HUDEP-2 (cell line): ENCODE measurements around the gene APH1B.
A peak's percentile ranks its signal among the peaks of the same experiment; 100 is the strongest.
"Not testable (repeated sequence)": the region's sequence is repeated elsewhere in the genome, so short reads cannot be mapped to it uniquely, and the experiment has no call there.

Source experiments
- DNase-seq, 76 experiments: peaks; one replicate each; lab custom pipeline; 2025; ENCODE audit not compliant: unreplicated experiment in 76 of 76; lab: John Stamatoyannopoulos, UW

The APH1B gene

DNA sequence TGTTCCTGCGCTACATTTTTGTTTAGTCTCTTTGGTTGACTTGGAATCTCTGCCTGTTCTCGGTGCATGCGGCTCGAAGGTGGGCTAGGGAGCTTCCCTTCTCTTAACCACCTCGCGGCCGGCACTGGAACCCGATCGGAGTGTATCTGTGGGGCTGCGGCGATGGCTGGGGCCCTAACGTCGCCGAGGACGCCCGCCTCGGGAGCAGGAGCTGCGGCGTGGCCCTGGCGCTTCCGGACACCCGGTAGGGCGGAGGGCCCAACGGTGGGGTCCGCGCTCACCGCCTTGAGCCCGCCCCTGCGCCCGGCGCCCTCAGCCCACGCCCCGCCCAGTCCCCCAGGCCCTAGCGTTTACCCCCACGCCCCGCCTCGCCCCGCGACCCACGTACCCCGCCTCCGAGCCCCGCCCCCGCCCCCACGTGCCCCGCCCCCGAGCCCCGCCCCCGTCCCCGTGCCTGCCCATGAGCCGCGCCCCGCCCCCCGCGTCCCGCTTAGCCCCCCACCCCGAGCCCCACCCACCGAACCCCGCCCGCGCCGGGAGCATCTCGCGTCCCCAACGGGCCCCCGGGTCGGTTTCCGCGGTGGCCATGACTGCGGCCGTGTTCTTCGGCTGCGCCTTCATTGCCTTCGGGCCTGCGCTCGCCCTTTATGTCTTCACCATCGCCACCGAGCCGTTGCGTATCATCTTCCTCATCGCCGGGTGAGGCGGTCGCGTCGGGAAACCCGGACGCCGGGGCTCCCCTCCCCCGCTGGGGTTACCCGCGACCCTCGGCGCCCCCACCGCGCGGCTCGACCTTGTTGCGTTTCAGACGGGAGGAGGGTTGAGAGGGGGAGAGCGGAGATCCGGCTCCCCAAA lies at the start of gene APH1B:
TSS of gene APH1B (plus strand) at position 568 of the 855 bp plus-strand sequence. CDS start at position 587, 19 bp downstream.
- DNase-seq = peak in 66 of 76 experiments; percentile 6 to 80 (median 61)

DNA sequence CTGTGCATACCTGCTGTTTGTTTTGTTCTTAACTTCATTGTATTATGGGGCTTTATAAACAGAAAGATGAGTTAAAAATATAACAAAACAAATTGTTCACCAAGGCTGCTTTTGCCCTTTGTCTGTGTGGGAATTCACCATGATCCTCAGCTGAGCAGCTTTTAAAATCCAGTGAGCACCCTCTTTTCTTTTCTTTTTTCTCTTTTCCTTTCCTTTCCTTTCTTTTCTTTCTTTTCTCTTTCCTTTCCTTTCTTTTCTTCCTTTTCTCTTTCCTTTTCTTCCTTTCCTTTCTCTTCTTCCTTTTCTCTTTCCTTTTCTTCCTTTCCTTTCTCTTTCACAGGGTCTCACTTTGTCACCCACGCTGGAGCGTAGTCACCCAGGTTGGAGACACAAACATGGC lies 49.7 kb upstream of the APH1B start:
- no peak for DNase-seq

DNA sequence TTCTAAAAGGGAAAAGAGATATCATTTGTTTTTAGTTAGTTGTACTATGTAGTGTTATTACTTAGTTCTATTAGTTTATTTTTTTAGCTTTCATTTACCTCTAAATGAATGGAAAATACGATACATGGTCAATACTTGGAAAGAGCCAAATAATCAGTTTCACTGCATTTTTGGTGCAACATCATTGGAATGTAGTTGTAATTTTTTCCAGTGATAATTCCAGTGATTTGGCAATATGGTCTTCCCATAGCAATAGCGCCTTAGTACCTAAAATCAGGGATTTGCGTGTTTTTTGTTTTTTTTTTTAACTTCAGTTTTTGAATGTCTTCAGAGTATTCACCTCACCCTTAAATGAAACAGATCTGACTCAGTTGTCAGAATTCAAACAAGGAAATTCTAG lies 46.2 kb upstream of the APH1B start:
- DNase-seq = no peak

DNA sequence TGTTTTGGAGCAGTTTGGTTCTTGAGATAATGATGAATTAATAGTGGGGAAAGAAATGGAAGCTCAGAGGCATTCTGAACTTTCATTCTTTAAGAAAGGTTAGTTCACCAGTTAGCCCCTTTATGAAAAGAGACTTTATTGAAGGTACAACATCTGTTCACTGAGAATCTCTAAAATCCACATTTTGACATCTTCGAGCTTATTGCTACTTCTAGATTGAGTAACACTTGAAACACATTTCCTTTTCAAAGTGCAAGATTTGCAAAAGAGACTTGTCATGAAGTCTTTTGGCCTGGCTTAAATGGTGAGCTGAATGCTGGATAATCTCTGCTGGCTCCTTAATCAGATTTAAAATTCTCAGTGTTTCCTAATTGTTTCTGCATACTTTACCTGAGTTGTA lies 45.7 kb upstream of the APH1B start:
- no peak for DNase-seq

DNA sequence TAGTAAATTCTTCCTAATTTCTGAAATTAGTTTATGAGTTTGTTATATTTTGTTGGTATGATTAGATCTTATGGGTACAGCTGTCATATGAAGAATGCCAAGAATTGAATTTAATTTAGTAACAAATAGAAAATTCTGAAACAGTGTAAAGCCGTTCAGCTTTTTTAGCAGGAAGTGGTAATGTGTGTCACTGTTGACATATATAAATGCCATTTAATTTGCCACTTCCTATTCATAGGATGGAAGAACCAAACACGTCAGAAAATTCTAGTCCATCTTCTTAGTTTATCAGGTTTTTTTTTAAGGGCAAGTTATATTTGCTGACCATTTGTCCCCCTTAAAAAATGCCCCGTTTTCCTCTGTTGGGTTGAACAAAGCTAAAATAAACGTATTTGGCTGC lies 45.0 kb upstream of the APH1B start:
- DNase-seq = no peak

DNA sequence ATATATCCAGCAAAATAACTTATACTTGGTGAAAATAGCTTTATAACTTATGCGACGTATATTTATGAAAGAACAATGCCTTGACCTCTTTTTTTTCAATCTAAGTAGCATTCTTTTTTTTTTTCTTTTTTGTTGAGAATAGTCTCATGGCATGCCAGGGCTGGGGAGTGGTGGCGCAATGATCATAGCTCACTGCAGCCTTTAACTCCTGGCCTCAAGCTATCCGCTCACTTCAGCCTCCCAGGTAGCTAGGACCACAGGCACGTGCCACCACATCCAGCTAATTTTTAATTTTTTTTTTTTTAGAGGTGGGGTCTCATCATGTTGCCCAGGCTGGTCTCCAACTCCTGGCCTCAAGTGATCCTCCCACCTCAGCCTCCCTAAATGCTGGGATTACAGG lies 44.5 kb upstream of the APH1B start:
- DNase-seq = no peak

DNA sequence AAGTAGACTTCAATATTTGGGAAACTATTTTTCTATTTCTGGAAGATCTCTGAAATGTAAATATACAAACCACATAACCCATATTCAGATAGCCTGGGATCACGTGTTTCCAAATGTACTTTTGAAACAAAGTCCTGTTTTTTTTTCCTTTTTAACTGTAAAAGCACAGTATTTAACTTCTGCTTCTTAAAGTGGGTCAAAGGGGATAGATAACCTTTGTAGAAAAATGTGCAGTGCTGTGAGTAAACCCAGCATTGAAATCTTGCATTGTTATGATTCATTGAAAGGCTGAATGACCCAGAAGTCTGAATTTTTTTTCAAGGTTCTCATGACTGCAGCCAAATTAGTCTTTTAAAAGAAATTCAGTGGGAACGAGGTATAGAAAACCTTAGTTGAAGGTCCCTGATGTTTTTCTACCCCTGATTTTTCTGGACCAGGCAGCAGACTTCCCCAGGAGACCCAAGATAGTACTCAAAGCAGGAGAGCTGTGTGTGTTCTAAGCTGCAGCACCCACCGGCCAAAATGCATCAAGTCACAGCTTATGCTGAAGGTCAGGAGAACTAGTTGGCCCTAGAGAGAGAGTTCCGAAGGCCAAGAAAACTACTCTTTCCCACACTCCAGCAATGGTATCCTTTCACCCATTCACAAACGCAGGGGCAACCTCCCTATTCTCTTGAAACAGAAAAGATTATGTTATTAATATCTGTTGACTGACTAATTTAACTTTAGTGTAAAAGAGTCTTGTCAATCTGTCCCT lies 43.6 kb upstream of the APH1B start:
- no peak for DNase-seq

DNA sequence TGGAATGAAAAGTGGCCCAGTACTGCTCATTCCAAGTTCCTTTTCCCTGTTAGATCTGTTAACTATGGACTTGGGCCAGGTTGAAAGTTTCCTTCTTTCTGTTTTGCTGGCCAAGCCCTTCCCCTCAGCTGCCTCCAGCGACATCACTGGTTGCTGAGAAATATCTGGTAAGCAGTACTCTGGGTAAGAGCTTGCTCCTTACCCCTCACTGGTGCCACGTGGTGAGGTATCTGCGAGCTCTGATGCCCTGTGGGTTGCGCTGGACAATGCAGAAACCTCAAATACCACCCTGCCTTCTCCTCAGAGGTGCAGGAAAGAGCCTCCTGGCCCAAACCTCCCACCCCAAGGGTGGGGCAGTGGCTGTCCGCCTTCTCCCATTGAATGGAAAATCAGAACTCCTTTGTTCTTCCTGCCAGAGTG lies 42.9 kb upstream of the APH1B start:
- no peak for DNase-seq

DNA sequence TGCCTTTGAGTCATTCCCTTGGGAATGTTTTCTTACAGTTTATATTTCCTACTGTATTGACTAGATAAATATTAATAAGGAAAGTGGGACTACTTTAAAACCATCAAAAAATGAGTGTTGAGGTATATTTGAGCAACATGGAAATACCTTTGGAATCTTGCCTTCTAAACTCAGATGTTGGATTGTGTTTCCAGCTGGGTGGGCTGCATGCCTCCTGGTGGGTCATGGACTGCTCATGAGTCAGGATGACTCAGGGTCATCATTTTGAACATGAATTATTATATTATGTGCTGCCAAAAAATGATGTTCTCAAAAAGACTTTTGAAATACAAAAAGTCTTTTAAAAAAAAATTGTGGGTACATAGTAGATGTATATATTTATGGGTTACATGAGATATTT lies 41.1 kb upstream of the APH1B start:
- DNase-seq = no peak

DNA sequence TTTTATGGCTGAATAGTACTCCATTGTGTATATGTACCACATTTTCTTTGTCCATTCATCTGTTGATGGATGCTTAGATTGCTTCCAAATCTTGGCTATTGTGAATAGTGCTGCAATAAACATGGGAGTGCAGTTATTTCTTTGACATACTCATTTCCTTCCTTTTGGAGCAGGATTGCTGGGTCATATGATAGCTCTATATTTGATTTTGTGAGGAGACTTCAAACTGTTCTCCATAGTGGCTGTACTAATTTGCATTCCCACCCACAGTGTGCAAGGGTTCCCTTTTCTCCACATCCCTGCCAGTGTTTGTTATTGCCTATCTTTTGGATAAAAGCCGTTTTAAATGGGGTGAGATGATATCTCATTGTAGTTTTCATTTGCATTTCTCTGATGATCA lies 40.3 kb upstream of the APH1B start:
- not testable (repeated sequence) for DNase-seq

DNA sequence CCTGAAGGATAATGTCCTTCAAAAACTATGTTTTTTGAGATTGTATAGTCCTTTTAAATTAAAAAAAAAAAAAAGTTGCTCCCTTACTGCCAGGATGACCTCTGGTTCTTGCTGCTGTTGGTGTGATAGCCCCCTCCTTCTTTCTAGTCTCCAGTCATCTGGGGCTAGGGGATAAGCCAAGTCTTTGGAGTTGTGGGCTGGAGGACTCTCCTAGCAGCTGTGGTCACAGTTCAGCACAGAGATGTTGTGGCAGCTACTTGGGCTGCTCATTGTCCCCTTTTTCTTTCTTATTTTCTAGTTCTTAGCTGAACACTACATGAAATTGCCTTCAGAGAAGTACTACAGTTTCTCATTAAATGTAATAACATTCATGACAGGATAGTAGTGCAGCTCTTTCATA lies 39.2 kb upstream of the APH1B start:
- no peak for DNase-seq

DNA sequence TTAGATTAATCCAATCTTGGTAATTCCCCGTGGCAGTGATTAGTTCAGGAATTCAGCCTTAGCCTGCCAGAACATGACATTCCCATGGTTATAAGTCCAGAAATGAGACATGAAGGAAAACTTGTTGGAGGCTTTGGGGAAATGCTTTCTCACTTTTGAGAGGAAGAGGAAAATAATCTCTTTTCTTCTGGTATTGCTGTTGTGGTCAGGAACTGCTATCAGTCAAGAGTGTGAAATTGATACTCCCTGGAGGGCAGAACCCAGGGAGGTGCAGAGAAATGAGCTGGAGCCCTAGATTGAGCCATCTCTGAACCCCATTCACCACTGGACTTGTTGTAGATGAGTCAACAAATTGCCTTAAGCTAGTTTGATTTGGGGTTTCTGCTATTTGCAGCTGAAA lies 38.6 kb upstream of the APH1B start:
- peak in 2 of 76 experiments; percentile 11 to 15 for DNase-seq

DNA sequence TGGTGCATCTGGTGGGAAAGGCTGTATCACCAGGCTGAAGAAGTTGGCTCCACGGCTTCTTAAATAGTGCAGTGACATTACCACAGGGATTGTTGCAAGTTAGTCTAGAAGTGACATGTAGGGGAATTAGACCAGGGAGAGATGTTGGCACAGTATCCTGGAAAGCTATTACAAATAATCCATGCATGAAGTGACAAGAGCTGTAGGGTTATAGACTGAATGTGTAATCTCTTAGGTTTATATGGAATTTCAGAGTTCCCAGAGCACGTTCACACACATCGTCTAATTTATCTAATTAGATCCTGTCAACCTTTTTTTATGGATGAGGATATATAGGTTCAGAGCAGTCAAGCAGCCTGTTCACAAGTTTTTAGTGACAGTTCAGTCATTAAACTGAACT lies 37.3 kb upstream of the APH1B start:
- DNase-seq = no peak

DNA sequence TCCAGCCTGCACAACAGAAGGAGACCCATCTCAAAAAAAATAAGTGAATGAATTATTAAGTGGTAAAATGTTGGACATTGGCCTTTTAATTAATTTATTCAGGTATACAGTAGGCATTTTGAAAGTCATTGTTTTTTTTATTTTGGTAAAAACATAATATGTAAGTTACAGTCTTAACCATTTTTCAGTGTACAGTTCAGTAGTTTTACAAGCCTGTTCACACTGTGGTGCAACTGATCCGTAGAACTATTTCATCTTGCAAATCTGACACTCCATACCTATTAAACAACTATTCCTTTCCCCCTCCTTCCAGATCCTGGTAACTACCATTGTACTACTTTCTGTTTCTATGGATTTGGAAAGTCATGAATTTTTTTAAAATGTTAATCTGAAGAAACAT lies 36.1 kb upstream of the APH1B start:
- no peak for DNase-seq

DNA sequence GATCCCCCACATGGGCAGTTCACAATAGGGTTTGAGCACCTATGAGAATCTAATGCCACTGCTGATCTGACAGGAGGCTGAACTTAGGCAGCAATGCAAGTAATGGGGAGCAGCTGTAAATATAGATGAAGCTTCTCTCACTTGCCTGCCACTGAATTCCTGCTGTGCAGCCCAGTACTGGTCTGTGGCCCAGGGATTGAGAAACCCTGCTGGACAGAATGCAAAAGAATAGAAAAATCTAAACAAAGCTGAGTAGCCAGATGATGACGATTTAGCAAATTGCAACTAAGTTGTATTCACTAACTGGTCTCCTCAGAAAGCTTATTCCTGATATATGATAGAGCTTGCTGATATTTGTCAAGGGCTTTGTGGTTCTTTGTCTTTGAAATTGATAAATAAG lies 34.3 kb upstream of the APH1B start:
- no peak for DNase-seq

DNA sequence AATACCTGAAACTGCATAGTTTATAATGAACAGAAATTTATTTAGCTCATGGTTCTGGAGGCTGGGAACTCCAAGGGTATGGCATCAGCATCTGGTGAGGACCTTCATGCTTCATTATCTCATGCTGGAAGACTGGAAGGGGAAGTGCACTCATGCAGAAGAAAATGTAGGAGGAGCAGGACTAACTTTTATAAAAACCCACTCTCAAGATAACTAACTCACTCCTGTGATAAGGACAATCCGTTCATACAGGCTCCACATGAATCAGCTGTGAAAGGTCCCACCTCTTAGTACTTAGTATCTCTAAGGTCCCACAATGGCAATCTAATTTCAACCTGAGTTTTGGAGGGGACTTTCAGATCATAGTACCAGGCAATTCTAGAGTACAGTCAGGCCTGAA lies 33.6 kb upstream of the APH1B start:
- peak in 3 of 76 experiments; percentile 8 to 22 (median 18) for DNase-seq

DNA sequence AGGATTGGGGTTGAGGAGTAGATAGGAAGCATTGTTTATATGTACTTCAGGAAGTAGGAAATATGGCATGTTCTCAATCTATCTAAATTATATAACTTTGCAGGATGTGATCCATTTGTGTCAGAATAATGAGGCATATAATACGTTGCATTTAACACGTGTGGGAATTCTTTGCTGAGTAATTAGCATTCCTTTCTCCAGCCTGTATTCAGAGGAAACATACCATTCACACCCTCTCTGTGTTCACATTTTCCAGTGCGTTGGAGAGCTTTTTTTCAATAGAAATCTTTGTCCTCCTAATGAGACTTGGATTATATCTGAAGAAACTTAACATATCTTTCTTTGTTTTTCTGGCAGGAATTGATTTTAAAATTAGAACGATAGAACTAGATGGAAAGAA lies 33.0 kb upstream of the APH1B start:
- no peak for DNase-seq

DNA sequence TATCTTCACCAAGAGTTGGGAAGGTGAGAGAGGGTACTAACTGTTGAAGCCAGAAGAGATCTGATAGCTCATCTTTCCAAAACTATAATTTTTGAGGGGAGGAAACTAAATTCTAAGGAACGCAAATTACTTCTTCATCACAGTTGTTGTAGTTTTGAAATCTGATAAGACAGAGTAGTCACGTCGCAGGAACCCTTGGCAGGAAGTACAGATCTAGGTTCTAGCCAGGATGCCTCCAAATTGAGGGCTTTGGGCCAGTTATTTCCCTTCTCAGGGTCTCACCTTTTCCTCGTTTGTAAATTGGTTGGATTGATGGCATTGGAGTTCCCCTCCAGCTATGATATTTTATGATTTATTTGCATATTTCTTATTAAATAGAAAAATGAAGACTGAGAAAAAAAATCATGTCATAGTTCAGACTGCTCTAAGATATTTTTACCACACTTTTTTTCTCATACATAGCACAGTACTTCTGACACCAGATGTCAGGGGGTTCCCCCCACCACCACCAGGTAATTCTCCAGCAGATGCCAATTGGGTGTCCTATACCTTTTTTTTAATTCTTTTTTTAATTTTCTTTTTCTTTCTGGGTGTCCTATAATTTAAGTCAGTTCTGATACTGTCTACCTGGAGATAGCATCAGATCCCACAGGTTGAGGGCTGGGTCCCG lies 32.3 kb upstream of the APH1B start:
- DNase-seq = no peak

DNA sequence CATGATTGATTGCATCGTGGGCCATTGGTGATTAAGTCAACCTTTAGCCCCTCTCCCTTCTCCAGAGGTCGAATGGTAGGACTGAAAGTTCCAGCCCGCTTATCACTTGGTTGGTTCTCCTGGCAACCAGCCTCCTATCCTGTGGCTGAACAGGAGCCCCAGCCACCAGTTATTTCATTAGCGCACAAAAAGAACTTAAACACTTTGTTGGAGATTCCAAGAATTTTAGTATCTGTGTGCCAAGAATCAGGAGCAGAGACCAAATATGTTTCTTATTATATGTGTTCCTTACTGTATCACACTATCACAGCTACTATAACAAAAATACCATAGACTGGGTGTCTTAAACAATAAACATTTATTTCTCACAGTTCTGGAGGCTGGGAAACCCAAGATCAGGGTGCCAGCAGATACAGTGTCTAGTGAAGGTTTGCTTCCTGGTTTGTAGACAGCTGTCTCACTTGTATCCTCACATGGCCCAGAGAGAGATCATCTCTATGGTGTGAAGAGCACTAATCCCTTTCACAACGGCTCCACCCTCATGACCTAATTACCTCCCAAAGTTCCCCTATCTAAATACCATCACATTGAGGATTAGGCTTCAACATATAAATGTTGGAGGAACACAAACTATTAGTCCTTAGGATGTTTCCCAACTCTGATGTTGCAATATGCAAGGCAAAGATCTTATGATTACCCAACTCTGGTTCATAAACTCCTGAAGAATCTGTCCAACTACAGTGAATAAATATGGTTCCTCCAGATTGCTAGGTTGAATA lies 30.5 kb upstream of the APH1B start:
- no peak for DNase-seq

DNA sequence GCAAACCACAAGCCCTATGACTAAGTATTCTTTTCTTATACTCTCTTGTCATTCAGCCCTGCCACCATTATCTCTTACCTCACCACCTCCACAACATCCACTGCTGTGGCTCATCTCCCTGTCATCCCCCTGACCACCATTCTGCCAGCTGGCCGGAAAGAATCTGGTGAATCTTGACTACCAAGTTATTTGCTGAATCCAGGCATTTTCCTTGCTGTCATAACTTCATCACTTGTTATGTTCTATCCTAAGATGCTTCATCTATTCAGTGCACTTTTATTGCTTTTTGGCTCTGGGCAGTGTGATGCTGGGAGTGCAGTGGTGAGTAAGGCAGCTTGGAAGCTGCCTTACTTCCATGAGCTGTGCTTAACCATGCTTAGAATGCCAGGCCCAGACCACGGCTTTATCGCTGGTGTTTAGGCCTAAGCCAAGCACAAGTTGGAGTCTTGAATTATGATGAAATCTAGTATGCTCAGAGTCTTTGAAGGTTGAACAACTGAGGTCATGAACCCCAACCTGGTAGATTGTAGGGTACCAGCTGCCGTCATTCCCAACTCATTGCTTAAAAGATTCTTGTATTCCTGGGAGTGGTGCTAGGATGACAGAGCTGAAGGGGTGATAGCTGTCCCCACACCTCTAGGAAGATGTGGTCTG lies 27.0 kb upstream of the APH1B start:
- DNase-seq = no peak
